ENCODE data around the gene C6orf89. TPM values are rescaled to one million over a fixed set of nuclear protein-coding genes. Genes with fewer than 3 reads are reported as not detected.
A peak's percentile ranks its signal among the peaks of the same experiment; 100 is the strongest.

C6orf89 gene
- total and polyA plus RNA-seq, 8 donors = 11.6 to 39.2 (median 30.6) TPM

DNA sequence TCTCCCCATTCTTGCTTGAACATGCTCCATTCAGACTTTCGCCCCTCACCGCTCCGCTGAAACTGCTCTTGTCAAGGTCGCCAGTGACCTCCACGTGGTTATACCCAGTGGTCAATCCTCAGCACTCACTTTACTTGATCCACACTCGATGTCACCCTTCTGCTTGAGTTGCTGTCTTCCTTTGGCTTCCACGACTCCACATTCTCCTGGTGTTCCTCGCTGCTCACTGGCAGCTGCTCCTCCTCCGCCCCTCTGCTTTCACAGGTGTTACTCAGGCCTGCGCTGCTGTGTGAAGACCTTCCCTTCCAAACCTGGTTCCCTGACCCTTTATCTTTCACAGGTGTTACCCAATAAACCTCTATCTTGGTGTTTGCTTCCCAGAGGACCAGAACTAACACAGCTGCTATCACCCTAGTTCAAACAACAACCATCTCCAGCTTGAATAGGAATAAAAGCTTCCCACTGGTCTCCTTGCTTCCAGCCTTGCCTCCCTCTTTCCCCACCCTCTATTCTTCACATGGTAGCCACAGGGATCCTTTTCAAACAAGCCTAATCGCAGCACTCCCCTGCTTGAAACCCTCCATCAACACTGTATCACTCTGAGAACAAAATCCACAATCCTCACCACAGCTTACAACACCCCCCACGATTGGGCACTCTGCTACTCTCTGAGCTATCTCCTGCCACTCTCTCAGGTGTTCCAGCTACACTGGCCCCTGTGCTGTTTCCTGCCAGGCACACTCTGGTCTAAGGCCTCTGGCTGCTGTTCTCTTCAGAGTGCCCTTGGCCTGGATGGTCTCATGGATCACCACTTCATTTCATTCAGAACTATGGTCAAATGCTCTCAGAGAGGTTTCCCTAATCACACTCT, 21.8 kb upstream of the C6orf89 start:
- TF ChIP-seq, protein P1, sequence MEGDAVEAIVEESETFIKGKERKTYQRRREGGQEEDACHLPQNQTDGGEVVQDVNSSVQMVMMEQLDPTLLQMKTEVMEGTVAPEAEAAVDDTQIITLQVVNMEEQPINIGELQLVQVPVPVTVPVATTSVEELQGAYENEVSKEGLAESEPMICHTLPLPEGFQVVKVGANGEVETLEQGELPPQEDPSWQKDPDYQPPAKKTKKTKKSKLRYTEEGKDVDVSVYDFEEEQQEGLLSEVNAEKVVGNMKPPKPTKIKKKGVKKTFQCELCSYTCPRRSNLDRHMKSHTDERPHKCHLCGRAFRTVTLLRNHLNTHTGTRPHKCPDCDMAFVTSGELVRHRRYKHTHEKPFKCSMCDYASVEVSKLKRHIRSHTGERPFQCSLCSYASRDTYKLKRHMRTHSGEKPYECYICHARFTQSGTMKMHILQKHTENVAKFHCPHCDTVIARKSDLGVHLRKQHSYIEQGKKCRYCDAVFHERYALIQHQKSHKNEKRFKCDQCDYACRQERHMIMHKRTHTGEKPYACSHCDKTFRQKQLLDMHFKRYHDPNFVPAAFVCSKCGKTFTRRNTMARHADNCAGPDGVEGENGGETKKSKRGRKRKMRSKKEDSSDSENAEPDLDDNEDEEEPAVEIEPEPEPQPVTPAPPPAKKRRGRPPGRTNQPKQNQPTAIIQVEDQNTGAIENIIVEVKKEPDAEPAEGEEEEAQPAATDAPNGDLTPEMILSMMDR (IDR thresholded peaks at IDR 0.05) = no peak
- ATAC-seq (peak in 3 of 4 donors; percentile 10 to 36 (median 31)), FAIRE-seq (no peak), DNase-seq (no peak)
- H3K27me3 ChIP-seq = no peaks in the 10 kb centered on the region
- WGBS, 2 donors = 53 to 61% methylated on average over 12 of the region's 12 CpGs
- intact Hi-C loops (cut with DNase I) = no loop called here
- H3K36me3 ChIP-seq = no peaks in the 10 kb centered on the region
- H3K27ac ChIP-seq = no peak overlapping the region
- no peaks in the 10 kb centered on the region for H3K9me3 ChIP-seq
- no peak overlapping the region for H3K4me3 ChIP-seq
- H3K4me1 ChIP-seq = no peaks in the 10 kb centered on the region

DNA sequence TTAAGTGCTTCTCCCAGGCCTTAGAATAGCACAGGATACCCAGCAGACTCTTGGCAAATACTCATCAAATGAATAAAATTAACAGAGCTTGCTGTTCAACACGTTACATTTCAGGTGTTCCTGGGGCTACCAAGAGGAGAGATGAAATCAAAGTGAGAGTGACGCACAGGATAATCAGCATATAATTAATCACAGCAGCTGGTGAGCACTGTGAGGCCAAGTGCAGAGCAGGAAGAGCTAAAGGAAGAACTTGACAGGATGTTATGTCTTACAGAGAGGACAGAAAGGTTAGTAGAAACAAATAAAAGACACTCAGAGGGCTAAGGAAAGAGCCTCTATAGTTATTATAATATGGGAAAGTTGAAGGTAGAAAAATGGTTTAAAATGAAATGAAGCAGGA, 19.9 kb upstream of the C6orf89 start:
- Histone ChIP-seq H3K4me1 (no peaks in the 10 kb centered on the region), H3K27me3 (no peaks in the 10 kb centered on the region), H3K4me3 (no peak overlapping the region), H3K36me3 (no peaks in the 10 kb centered on the region), H3K27ac (no peak overlapping the region), H3K9me3 (no peaks in the 10 kb centered on the region)
- FAIRE-seq (no peak), DNase-seq (no peak), ATAC-seq (peak in 2 of 4 donors; percentile 49 to 51)
- intact Hi-C loops (cut with DNase I) = no loop called here
- WGBS, 2 donors = 71 to 84% methylated on average over 2 of the region's 2 CpGs
- TF ChIP-seq, protein P1 (IDR thresholded peaks at IDR 0.05) = no peak

DNA sequence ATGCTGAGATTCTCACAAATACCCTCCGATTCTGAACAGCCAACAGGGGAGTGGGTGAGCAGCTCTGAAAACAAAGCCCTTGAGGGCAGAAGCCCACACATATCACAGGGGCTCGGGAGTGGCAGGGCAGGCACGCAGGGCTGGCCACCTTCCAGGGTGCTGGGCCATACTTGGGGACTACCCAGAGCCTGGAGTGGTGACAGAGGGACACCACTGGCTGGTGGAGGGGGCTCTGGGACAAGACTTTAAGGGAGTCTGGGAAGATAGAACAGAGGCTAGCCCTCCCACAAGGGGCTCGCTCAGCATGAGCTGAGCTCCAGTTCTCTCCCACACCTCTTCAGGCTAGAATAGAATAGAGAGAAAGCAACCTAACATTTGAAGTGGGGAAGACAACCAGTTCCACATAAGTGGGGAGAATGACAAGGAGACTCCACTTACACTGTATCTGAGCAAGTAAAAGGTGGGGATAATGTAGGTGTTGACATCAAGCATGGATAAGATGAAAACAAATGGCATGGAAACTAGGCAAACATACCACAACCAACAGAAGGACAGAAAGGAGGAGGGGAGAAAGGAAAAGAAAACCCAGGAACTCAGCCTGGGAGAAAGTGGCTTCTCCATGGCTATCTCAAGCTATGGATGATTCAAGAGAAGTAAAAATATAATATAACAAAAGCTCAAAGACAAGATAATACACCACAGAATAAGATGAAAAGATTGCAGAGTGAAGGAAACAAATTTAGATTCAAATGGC, 18.1 kb upstream of the C6orf89 start:
- TF ChIP-seq, protein P1 (IDR thresholded peaks at IDR 0.05) = no peak
- H3K27ac ChIP-seq = no peak overlapping the region
- DNase-seq (no peak), FAIRE-seq (no peak), ATAC-seq (no peak)
- 68 to 77% methylated on average over 4 of the region's 4 CpGs for WGBS, 2 donors
- H3K9me3 ChIP-seq = no peaks in the 10 kb centered on the region
- no peaks in the 10 kb centered on the region for H3K27me3 ChIP-seq
- H3K36me3 ChIP-seq = no peaks in the 10 kb centered on the region
- peaks cover 0 to 14% (median 0%) of the 10 kb centered on the region in 3 donors for H3K4me1 ChIP-seq
- intact Hi-C loops (cut with DNase I) = no loop called here
- no peak overlapping the region for H3K4me3 ChIP-seq

DNA sequence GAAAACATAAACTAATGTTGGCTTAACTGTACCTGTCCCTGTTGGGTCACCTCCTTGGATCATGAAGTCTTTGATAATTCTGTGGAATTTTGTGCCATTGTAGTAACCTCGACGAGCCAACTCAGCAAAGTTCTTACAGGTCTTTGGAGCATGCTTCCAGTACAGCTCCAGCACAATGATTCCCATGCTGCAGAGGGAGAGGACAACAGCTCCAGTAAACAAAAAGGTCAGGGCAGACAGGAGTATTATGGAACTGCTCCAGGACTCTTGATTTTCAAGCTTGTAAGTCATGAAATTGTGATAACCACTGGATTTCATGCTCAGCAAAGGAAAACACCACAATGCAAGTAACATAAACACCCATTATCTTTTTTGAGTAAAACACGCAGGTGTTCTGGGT, 14.1 kb upstream of the C6orf89 start:
- Histone ChIP-seq H3K27me3 (no peaks in the 10 kb centered on the region), H3K9me3 (no peaks in the 10 kb centered on the region), H3K4me1 (peaks cover 4 to 27% (median 8%) of the 10 kb centered on the region in 3 donors), H3K36me3 (no peaks in the 10 kb centered on the region), H3K4me3 (no peak overlapping the region), H3K27ac (no peak overlapping the region)
- no peak for DNase-seq
- intact Hi-C loops (cut with DNase I) = no loop called here
- no peak for FAIRE-seq
- TF ChIP-seq, protein P1 (IDR thresholded peaks at IDR 0.05) = no peak
- WGBS, 2 donors = 51 to 73% methylated on average over 3 of the region's 3 CpGs
- ATAC-seq = no peak

Data from pancreas (tissue), 10 donors.